GM19452 (cell line): ENCODE data around the gene MRPS27.

Experiments
- ATAC-seq: cut with Tn5 transposase; IDR thresholded peaks from one replicate; pipeline ENCODE4 v1.9.1; 2021; ENCODE audit not compliant: unreplicated experiment

The MRPS27 gene

GRCh38 chr5:72326306-72326649 is 6.2 kb upstream of the MRPS27 start:
- ATAC-seq = no peak

GRCh38 chr5:72325566-72326305 is 5.7 kb upstream of the MRPS27 start:
- ATAC-seq = no peak

- ATAC-seq = no peak
Measured at GRCh38 chr5:72324189-72324825, 4.3 kb upstream of the MRPS27 start.

- ATAC-seq = peak; percentile 1
Measured at GRCh38 chr5:72319435-72319975, 535 bp downstream of the MRPS27 start.

GRCh38 chr5:72314571-72315172 is 5.4 kb downstream of the MRPS27 start:
- ATAC-seq = no peak

GRCh38 chr5:72313141-72313540 is 6.9 kb downstream of the MRPS27 start:
- ATAC-seq = no peak

GRCh38 chr5:72308853-72309191 is 11.2 kb downstream of the MRPS27 start:
- no peak for ATAC-seq

GRCh38 chr5:72307968-72308852 is 11.8 kb downstream of the MRPS27 start:
- peak; percentile 89 for ATAC-seq

- ATAC-seq = no peak
Measured at GRCh38 chr5:72307573-72307967, 12.5 kb downstream of the MRPS27 start.

- ATAC-seq = no peak
Measured at GRCh38 chr5:72305194-72306142, 14.6 kb downstream of the MRPS27 start.

GRCh38 chr5:72302171-72302570 is 17.9 kb downstream of the MRPS27 start:
- no peak for ATAC-seq

- peak; percentile 45 for ATAC-seq
Measured at GRCh38 chr5:72301557-72301956, 18.5 kb downstream of the MRPS27 start.

GRCh38 chr5:72300590-72301339 is 19.3 kb downstream of the MRPS27 start:
- no peak for ATAC-seq

- ATAC-seq = no peak
Measured at GRCh38 chr5:72298711-72299110, 21.3 kb downstream of the MRPS27 start.

GRCh38 chr5:72298136-72298535 is 21.9 kb downstream of the MRPS27 start:
- ATAC-seq = peak; percentile 35

GRCh38 chr5:72296256-72296655 is 23.8 kb downstream of the MRPS27 start:
- ATAC-seq = no peak

GRCh38 chr5:72295539-72295938 is 24.5 kb downstream of the MRPS27 start:
- ATAC-seq = no peak

GRCh38 chr5:72294473-72294872 is 25.6 kb downstream of the MRPS27 start:
- no peak for ATAC-seq

- no peak for ATAC-seq
Measured at GRCh38 chr5:72293495-72294055, 26.5 kb downstream of the MRPS27 start.
